Mucosa of descending colon (tissue), 3 donors: ENCODE measurements around the gene TTC23. TPM values are rescaled to one million over a fixed set of nuclear protein-coding genes. Genes with fewer than 3 reads are reported as not detected.
"Not testable (repeated sequence)": the region's sequence is repeated elsewhere in the genome, so short reads cannot be mapped to it uniquely, and the experiment has no call there.

Experiments used
- ATAC-seq: fragments of 200-7000 bp; cut with Tn5 transposase; one replicate; pipeline ENCODE4 v1.9.1; 2020; ENCODE audit warnings: mild to moderate bottlenecking, moderate library complexity
- DNase-seq, 3 donors: peaks; one replicate each; pipeline ENCODE4 v3.0.0-alpha.2; 2020
- H3K36me3 ChIP-seq: fragments of 200-600 bp; one replicate; pipeline ENCODE4 v1.8.0; 2021; ENCODE audit warnings: low read depth, mild to moderate bottlenecking
- H3K4me1 ChIP-seq: fragments of 200-600 bp; one replicate; pipeline ENCODE4 v1.8.0; 2021; ENCODE audit warnings: low read depth, mild to moderate bottlenecking
- H3K4me3 ChIP-seq: fragments of 200-600 bp; one replicate; pipeline ENCODE4 v1.8.0; 2021; ENCODE audit warnings: mild to moderate bottlenecking
- H3K9me3 ChIP-seq: fragments of 200-600 bp; one replicate; pipeline ENCODE4 v1.8.0; 2021; ENCODE audit warnings: mild to moderate bottlenecking
- CTCF ChIP-seq: fragments of 200-600 bp; IDR thresholded peaks from one replicate; pipeline ENCODE4 v1.8.0; 2022; ENCODE audit warnings: antibody characterized with exemption, mild to moderate bottlenecking
- intact Hi-C, 2 donors: fragments of 100-400 bp; cut with DNase I in 1 of 2; cut with micrococcal nuclease in 1 of 2; formaldehyde crosslinking; loops; one replicate each; pipeline versions ENCODE4 v1.11.0 to v1.11.1; 2022; cut with DNase I, micrococcal nuclease
- total RNA-seq, 3 donors: library from RNA; stranded (reverse); fragmentation: NEBNext Ultra II Directional in 2 of 3; extraction: Animal tissue kit (Norgen Biotek cat#: 25700) in 2 of 3; gene quantifications; one replicate each; pipeline versions ENCODE4 v1.2.1 to v1.2.4, GENCODE V29; 2021 to 2023
- donor health status: DM: no; HTN: no; CAD: no; lungs with moderate emphysema.
- donor health status: DM: no; HTN: no; CAD: no.
- donor health status: DM: no; HTN: yes; CAD: no.

TTC23 gene
- total RNA-seq, 3 donors from 2014 or later = 17.1 to 26.8 (median 19.6) TPM

GRCh38 chr15:99197856-99198255, 51.5 kb downstream of the TTC23 start:
- Histone ChIP-seq H3K4me1 (no peaks in the 10 kb centered on the region), H3K4me3 (no peak overlapping the region), H3K36me3 (no peaks in the 10 kb centered on the region), H3K9me3 (no peaks in the 10 kb centered on the region)
- intact Hi-C loops = no loop called here
- TF ChIP-seq CTCF = no peak
- DNase-seq (no peak), ATAC-seq (no peak)

DNA sequence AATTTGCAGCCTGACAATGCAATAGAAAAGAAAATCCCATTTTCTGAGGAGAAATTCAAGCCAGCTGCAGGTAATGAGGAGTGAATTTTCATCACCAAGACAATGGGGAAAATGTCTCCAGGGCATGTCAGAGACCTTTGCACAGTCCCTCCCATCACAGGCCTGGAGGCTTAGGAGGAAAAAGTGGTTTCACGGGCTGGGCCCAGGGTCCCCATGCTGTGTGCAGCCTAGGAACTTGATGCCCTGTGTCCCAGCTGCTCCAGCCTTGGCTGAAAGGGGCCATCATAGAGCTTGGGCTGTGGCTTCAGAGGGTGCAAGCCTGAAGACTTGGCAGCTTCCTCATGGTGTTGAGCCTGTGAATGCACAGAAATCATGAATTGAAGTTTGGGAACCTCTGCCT, 57.2 kb downstream of the TTC23 start:
- not testable (repeated sequence) for H3K4me1 ChIP-seq, H3K9me3 ChIP-seq, DNase-seq, H3K36me3 ChIP-seq, ATAC-seq, H3K4me3 ChIP-seq
- intact Hi-C loops = loop anchor here in 1 of 2 donors (5.0 kb wide), 1 partner anchor 50 kb away; no protein-coding TSS in a partner anchor

- ATAC-seq (no peak), DNase-seq (no peak)
- intact Hi-C loops = no loop called here
- no peak for TF ChIP-seq CTCF
- Histone ChIP-seq H3K9me3 (no peaks in the 10 kb centered on the region), H3K4me1 (no peaks in the 10 kb centered on the region), H3K4me3 (no peak overlapping the region), H3K36me3 (no peaks in the 10 kb centered on the region)
Observed at GRCh38 chr15:99187936-99188335, 61.4 kb downstream of the TTC23 start.

GRCh38 chr15:99185414-99186130, 63.8 kb downstream of the TTC23 start:
- no peak for ATAC-seq
- no peak overlapping the region for H3K4me3 ChIP-seq
- no peaks in the 10 kb centered on the region for H3K4me1 ChIP-seq
- H3K9me3 ChIP-seq = no peaks in the 10 kb centered on the region
- intact Hi-C loops = no loop called here
- no peak for TF ChIP-seq CTCF
- no peak for DNase-seq
- no peaks in the 10 kb centered on the region for H3K36me3 ChIP-seq

- H3K9me3 ChIP-seq = no peaks in the 10 kb centered on the region
- H3K4me1 ChIP-seq = no peaks in the 10 kb centered on the region
- no peak overlapping the region for H3K4me3 ChIP-seq
- H3K36me3 ChIP-seq = no peaks in the 10 kb centered on the region
- intact Hi-C loops = no loop called here
- no peak for DNase-seq
- TF ChIP-seq CTCF = no peak
- ATAC-seq = no peak
Observed at GRCh38 chr15:99182791-99183190, 66.6 kb downstream of the TTC23 start.

DNA sequence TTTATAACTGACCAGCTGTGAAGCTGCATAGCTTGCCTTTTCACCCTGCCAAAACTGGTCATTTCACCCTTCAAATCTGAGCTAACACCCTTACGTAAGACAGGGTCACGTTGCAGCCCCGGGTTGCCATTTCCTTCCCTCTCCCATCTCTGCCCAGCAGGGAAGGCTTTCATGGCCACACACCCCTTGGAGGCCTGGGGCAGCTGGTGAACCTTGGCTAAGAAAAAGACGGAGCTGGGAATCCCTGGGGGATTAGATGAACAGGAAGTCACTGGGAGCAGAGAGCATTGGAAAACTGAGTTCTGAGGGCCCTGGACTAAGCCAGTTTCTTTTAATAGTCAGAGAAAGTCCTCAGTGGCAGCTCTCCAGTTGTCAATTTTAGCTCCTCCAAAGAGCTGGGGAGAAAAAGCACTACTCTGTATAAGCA, 67.8 kb downstream of the TTC23 start:
- DNase-seq (no peak), ATAC-seq (peak; percentile 14)
- intact Hi-C loops = no loop called here
- Histone ChIP-seq H3K36me3 (no peaks in the 10 kb centered on the region), H3K4me1 (no peaks in the 10 kb centered on the region), H3K4me3 (no peak overlapping the region), H3K9me3 (no peaks in the 10 kb centered on the region)
- TF ChIP-seq CTCF = no peak
